Keratinocyte (primary cell): ENCODE measurements around the gene LGALS14. TPM values are rescaled to one million over a fixed set of nuclear protein-coding genes. Genes with fewer than 3 reads are reported as not detected.

Source experiments
- DNase-seq: peaks from one replicate; pipeline ENCODE4 v3.0.0-alpha.2; 2011; ENCODE audit warnings: low read depth, missing footprints, low spot score
- FAIRE-seq: peaks from 2 replicates; lab custom pipeline; 2011; peaks lifted over from hg19 to GRCh38; lab: Jason Lieb, UNC
- H2AFZ ChIP-seq: 2 replicates; pipeline ENCODE4 v1.6.0; 2012; ENCODE audit warnings: low read length, control low read depth, inconsistent platforms; ENCODE audit not compliant: control insufficient read depth
- H3K27ac ChIP-seq: 2 replicates; pipeline ENCODE4 v1.5.1; 2011; ENCODE audit warnings: low read length; ENCODE audit not compliant: control insufficient read depth, insufficient read depth
- H3K27me3 ChIP-seq: 3 replicates; pipeline ENCODE4 v1.6.0; 2011; ENCODE audit warnings: low read length; ENCODE audit not compliant: control insufficient read depth, insufficient read depth; ENCODE audit errors: extremely low read depth
- H3K36me3 ChIP-seq, 2 experiments: 2 replicates in 1 of 2; 3 replicates in 1 of 2; pipeline ENCODE4 v1.5.1; 2011; ENCODE audit warnings: low read length in 2 of 2, mild to moderate bottlenecking in 1 of 2; ENCODE audit not compliant: control insufficient read depth in 2 of 2, insufficient read depth in 2 of 2; ENCODE audit errors: extremely low read depth in 1 of 2
- H3K4me1 ChIP-seq: 3 replicates; pipeline ENCODE4 v1.5.1; 2011; ENCODE audit warnings: low read length; ENCODE audit not compliant: control insufficient read depth, insufficient read depth; ENCODE audit errors: extremely low read depth
- H3K4me2 ChIP-seq: 3 replicates; pipeline ENCODE4 v1.6.0; 2011; ENCODE audit warnings: low read depth, low read length; ENCODE audit not compliant: control insufficient read depth, insufficient read depth; ENCODE audit errors: extremely low read depth
- H3K4me3 ChIP-seq, 3 experiments: fragments of 200-600 bp in 1 of 3; sonication (generic) in 1 of 3; 2 replicates in 2 of 3; 3 replicates in 1 of 3; pipeline ENCODE4 v1.5.1; 2011 to 2016; ENCODE audit warnings: low read length in 3 of 3, mild to moderate bottlenecking in 3 of 3, control low read depth in 2 of 3, inconsistent platforms in 1 of 3, low read depth in 1 of 3, mixed read lengths in 1 of 3, mixed run types in 1 of 3, moderate library complexity in 1 of 3; ENCODE audit not compliant: control insufficient read depth in 2 of 3, insufficient read depth in 2 of 3; ENCODE audit errors: extremely low read depth in 1 of 3
- H3K79me2 ChIP-seq: 2 replicates; pipeline ENCODE4 v1.6.0; 2012; ENCODE audit warnings: low read length; ENCODE audit not compliant: control insufficient read depth, insufficient read depth
- H3K9ac ChIP-seq: 3 replicates; pipeline ENCODE4 v1.6.0; 2011; ENCODE audit warnings: low read length; ENCODE audit not compliant: control insufficient read depth, insufficient read depth; ENCODE audit errors: extremely low read depth
- H3K9me1 ChIP-seq: 3 replicates; pipeline ENCODE4 v1.6.0; 2011; ENCODE audit warnings: low read length; ENCODE audit not compliant: control insufficient read depth, insufficient read depth; ENCODE audit errors: extremely low read depth
- H3K9me3 ChIP-seq: 2 replicates; pipeline ENCODE4 v1.5.1; 2012; ENCODE audit warnings: low read depth, low read length; ENCODE audit not compliant: control insufficient read depth
- H4K20me1 ChIP-seq: 3 replicates; pipeline ENCODE4 v1.6.0; 2011; ENCODE audit warnings: low read length; ENCODE audit not compliant: control insufficient read depth, insufficient read depth; ENCODE audit errors: extremely low read depth
- EZH2 ChIP-seq: IDR thresholded peaks from one replicate; pipeline ENCODE4 v1.6.1; 2012; ENCODE audit warnings: inconsistent platforms, mild to moderate bottlenecking, low read length, moderate library complexity
- dilution Hi-C: fragments of 300-500 bp; cut with MboI; formaldehyde crosslinking; loops from one replicate; pipeline ENCODE4 v1.7.0; 2020; ENCODE audit warnings: low sequenced_read_pairs; ENCODE audit not compliant: extremely low pct_ligation_motif_present
- polyA plus RNA-seq, 5 experiments: library from polyadenylated mRNA; depleted of rRNA in 3 of 5; stranded (reverse) in 3 of 5; stranded (forward) in 1 of 5; unstranded in 1 of 5; fragments of >200 nt; gene quantifications; 1 replicate in 1 of 5; 2 replicates in 3 of 5; 3 replicates in 1 of 5; pipeline versions ENCODE4 v1.2.1 to v1.2.3, GENCODE V29; 2011 to 2012; ENCODE audit warnings: missing spikeins in 2 of 5, low read depth in 1 of 5, low replicate concordance in 1 of 5
- small RNA-seq, 3 experiments: library from RNA; depleted of rRNA; stranded (forward); fragments of <200 nt; gene quantifications; one replicate each; pipeline ENCODE3, GENCODE V24; 2012; ENCODE audit warnings: low read depth in 3 of 3, low replicate concordance in 1 of 3; ENCODE audit not compliant: insufficient read length in 3 of 3
- TF ChIP-seq, protein P1 (sequence below), 3 experiments: IDR thresholded peaks in 1 of 3; conservative IDR thresholded peaks in 1 of 3; optimal IDR thresholded peaks in 1 of 3; 2 replicates in 2 of 3; 3 replicates in 1 of 3; pipeline versions ENCODE3 to v1.5.1; 2011; ENCODE audit warnings: low read length in 3 of 3, mild to moderate bottlenecking in 3 of 3, moderate library complexity in 2 of 3, control low read depth in 1 of 3, inconsistent platforms in 1 of 3; ENCODE audit not compliant: insufficient read depth in 2 of 3; ENCODE audit errors: extremely low read depth in 1 of 3

LGALS14 gene
- polyA plus RNA-seq, 1 donor (not counting 4 experiments of a cell fraction or from before 2014, with no cell fraction given): not detected

DNA sequence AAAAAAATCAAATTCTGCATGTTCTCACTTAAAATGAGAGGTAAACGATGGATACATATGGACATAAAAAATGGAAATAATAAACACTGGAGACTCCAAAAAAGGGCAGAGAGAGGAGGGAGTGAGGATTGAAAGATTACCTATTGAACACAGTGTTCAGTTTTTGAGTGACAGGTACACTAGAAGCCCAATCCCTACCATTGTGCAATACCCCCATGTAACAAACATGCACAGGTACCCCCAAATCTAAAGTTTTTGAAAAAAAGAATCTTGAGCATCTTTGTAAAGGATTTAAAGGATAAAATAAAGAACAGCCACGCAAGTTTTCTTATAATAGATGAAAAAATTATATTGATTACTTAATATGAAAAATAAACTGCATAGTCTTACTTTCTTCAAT, 50.3 kb downstream of the LGALS14 start:
- Histone ChIP-seq H3K79me2 (no peaks in the 10 kb centered on the region), H4K20me1 (no peaks in the 10 kb centered on the region), H3K36me3 (no peaks in the 10 kb centered on the region), H3K27me3 (no peaks in the 10 kb centered on the region), H3K9me1 (no peaks in the 10 kb centered on the region), H2AFZ (no peak overlapping the region), H3K9me3 (no peaks in the 10 kb centered on the region), H3K4me2 (no peak overlapping the region), H3K27ac (no peak overlapping the region), H3K4me1 (no peaks in the 10 kb centered on the region), H3K9ac (no peak overlapping the region), H3K4me3 (no peak overlapping the region)
- DNase-seq: no peak
- dilution Hi-C loops: no loop called here
- TF ChIP-seq, protein P1, sequence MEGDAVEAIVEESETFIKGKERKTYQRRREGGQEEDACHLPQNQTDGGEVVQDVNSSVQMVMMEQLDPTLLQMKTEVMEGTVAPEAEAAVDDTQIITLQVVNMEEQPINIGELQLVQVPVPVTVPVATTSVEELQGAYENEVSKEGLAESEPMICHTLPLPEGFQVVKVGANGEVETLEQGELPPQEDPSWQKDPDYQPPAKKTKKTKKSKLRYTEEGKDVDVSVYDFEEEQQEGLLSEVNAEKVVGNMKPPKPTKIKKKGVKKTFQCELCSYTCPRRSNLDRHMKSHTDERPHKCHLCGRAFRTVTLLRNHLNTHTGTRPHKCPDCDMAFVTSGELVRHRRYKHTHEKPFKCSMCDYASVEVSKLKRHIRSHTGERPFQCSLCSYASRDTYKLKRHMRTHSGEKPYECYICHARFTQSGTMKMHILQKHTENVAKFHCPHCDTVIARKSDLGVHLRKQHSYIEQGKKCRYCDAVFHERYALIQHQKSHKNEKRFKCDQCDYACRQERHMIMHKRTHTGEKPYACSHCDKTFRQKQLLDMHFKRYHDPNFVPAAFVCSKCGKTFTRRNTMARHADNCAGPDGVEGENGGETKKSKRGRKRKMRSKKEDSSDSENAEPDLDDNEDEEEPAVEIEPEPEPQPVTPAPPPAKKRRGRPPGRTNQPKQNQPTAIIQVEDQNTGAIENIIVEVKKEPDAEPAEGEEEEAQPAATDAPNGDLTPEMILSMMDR (optimal IDR thresholded peaks at IDR 0.05 in 1 of 3, IDR thresholded peaks at IDR 0.05 in 1 of 3, conservative IDR thresholded peaks at IDR 0.05 in 1 of 3; ENCODE audit: extremely low read depth in 1 of 3, insufficient read depth in 2 of 3, low read length in 3 of 3): no peak
- no peak for TF ChIP-seq EZH2
- no peak for FAIRE-seq

DNA sequence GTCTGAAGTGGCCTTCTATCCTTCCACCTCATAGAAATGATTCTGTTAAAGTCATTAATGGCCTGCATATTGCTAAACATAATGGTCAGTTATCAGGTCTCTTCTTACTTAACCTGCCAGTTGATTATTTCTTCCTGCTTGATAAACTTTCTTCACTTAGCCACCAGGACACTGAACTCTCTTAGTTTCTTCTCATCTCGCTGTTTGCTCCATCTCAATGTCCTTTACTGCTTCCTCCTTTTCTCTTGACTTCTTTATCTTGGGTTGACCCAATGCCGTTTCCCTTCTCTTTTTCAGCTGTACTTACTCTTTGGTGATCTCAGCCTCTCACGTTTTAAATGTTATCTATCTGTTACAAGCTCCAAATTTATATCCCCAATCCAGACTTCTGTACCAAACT, 50.7 kb downstream of the LGALS14 start:
- Histone ChIP-seq H4K20me1 (no peaks in the 10 kb centered on the region), H3K27ac (no peak overlapping the region), H3K9me3 (no peaks in the 10 kb centered on the region), H3K4me1 (no peaks in the 10 kb centered on the region), H3K36me3 (no peaks in the 10 kb centered on the region), H3K79me2 (no peaks in the 10 kb centered on the region), H3K9ac (no peak overlapping the region), H3K9me1 (no peaks in the 10 kb centered on the region), H3K27me3 (no peaks in the 10 kb centered on the region), H3K4me3 (no peak overlapping the region), H2AFZ (no peak overlapping the region), H3K4me2 (no peak overlapping the region)
- DNase-seq: no peak
- FAIRE-seq: no peak
- no peak for TF ChIP-seq EZH2
- TF ChIP-seq, protein P1 (optimal IDR thresholded peaks at IDR 0.05 in 1 of 3, IDR thresholded peaks at IDR 0.05 in 1 of 3, conservative IDR thresholded peaks at IDR 0.05 in 1 of 3; ENCODE audit: extremely low read depth in 1 of 3, insufficient read depth in 2 of 3, low read length in 3 of 3): no peak
- dilution Hi-C loops: no loop called here

Small RNA genes within 50 kb of the gene (small RNA-seq; reads per million reads assigned to genes)
- 0 reads per million in 3 experiments for gene RPS29P27

Other genes with a start within 250 kb of the LGALS14 start
- gene TIMM50, start 223.6 kb upstream of the LGALS14 start, polyA plus RNA-seq: 71.6 to 91.5 TPM (median 85.5 TPM) in 3 replicates
- gene DLL3, start 205.5 kb upstream of the LGALS14 start, polyA plus RNA-seq: 0.80 to 1.1 TPM (median 0.89 TPM) in 3 replicates
- gene SELENOV, start 189.3 kb upstream of the LGALS14 start, polyA plus RNA-seq: not detected in 3 replicates
- 1.1 to 1.9 TPM (median 1.2 TPM) in 3 replicates for gene EID2B, start 171.6 kb upstream of the LGALS14 start, polyA plus RNA-seq
- 9.5 to 12.9 TPM (median 9.6 TPM) in 3 replicates for gene EID2, start 164.3 kb upstream of the LGALS14 start, polyA plus RNA-seq
- gene LGALS13, start 102.0 kb upstream of the LGALS14 start, polyA plus RNA-seq: not detected in 3 replicates
- not detected in 3 replicates for gene LGALS16, start 48.6 kb upstream of the LGALS14 start, polyA plus RNA-seq
- gene CLC, start 33.5 kb downstream of the LGALS14 start, polyA plus RNA-seq: not detected in 3 replicates
- gene LEUTX, start 74.4 kb downstream of the LGALS14 start, polyA plus RNA-seq: not detected in 3 replicates
- gene DYRK1B, start 129.7 kb downstream of the LGALS14 start, polyA plus RNA-seq: 4.3 to 6.4 TPM (median 4.6 TPM) in 3 replicates
- gene FBL, start 141.9 kb downstream of the LGALS14 start, polyA plus RNA-seq: 222 to 357 TPM (median 301 TPM) in 3 replicates
- gene FCGBP, start 230.2 kb downstream of the LGALS14 start, polyA plus RNA-seq: 0.02 to 0.12 TPM (median 0.10 TPM) in 3 replicates